Ureter (tissue), 1 donor: ENCODE measurements around the gene AJM1. TPM values are rescaled to one million over a fixed set of nuclear protein-coding genes. Genes with fewer than 3 reads are reported as not detected.

Experiments used
- DNase-seq: peaks from one replicate; pipeline ENCODE4 v3.0.0-alpha.2; 2020; ENCODE audit warnings: low spot score
- total RNA-seq: library from RNA; stranded (reverse); gene quantifications from one replicate; pipeline ENCODE4 v1.2.4, GENCODE V29; 2023
- donor health status: DM: yes; HTN: yes; CAD: no.

Gene AJM1
- total RNA-seq, 1 donor from 2014 or later = 4.8 TPM

DNA sequence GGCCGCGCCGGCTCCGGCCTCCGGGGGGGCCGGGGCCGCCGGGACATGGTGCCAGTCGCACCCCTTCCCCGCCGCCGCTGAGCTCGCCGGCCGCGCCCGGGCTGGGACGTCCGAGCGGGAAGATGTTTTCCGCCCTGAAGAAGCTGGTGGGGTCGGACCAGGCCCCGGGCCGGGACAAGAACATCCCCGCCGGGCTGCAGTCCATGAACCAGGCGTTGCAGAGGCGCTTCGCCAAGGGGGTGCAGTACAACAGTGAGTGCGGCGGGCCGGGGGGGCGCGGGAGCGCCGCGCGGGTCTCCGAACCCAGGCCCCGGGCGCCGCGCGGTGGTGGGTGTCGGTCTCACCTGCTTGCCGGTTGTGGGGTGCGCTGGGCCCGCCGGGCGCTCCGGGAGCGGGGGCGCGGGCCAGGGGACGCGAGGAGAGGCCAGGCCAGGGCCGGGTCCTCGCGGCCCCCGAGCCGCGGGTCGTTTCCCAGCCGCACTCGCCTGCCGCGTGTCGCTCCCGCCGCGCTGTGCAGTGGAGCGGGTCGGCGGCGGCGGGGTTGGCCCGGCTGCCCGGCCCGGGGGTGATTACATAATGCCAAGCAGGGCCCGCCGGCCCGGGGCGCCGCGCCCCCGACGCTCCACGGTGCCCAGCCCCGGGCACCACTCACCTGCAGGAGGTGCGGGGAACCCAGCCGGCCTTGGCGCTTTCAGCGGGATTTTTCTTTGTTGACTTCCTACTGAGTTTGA, 34.0 kb upstream of the AJM1 start:
- DNase-seq = no peak

DNA sequence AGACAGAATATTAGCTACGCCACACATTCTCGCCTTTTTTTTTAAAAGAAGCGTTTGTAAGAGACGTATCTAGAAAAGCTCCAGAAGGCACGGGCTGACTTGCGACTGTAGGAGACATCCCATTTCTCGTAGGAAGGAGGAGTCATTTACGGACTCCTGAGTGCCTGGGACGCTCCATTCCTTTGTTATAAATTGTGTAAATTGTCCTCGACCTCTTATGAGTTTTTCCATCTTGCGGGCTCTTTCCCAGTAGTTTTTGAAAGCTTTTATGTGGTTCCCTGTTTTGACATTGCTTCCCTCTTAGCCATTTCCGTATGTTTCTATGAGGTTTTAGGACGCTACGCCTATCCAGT, 33.5 kb upstream of the AJM1 start:
- DNase-seq = no peak

- no peak for DNase-seq
Observed at GRCh38 chr9:136814725-136815421, 27.4 kb upstream of the AJM1 start.

DNA sequence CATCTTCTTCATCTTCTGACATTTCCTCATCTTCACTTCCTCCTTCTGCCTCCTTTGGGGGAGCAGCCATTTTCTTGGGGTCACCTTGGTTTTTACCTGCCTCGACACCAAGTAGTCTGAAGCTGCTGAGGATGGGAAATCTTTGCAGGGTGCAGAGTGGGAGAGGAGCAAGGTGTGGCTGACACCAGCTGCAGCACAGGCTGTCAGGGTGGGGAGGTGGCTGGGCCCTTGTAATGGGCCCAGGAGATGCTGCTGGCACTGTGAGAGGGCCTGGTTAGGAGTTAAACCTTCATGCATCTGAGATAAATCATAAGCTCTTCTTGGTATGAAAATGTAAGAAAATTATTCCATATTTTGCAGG, 26.9 kb upstream of the AJM1 start:
- no peak for DNase-seq

DNA sequence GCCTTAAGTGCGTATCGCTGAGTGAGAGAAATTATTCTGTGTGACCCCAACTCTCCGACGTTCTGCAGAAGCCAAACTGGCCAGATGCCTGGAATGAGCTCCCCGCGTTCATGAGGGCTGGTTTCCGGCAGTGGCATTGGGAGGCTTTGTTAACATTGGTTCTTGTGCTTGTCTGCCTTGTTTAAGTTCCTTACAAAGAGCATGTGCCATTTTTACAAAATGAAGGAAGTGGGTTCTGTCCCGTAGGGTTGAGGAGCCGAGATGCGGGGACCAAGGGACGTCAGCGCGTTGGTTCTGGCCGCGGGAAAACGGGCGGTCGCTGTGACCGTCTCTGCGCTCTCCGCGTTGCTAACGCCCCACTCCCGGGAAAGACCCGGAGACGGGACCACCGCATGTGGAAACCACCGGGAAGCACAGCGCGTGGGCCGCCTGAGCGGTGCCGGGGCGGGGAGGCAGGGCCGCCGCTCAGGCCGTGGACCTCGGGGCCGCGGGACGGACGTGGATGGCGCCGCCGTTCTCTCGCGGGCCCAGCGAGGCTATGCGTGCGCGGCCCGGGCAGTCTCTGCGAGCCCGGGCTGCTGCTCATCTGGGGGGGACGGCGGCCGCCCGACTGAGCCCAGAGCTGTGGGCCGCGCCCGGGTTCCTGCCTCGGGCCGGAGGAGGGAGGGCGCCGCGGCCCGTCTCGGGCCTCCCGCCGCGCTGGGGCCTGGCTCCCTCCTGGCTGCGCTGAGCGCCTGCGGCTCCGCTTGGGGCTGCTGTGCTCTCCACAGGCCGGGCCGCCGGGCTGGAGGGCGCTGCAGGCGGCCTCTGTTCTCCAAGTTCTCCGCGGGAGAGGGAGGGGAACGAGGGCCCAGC, 21.1 kb upstream of the AJM1 start:
- DNase-seq = no peak

GRCh38 chr9:136821826-136822544, 20.3 kb upstream of the AJM1 start:
- DNase-seq = no peak

- DNase-seq = no peak
Observed at GRCh38 chr9:136823136-136824046, 18.9 kb upstream of the AJM1 start.

- no peak for DNase-seq
Observed at GRCh38 chr9:136824496-136825225, 17.6 kb upstream of the AJM1 start.

DNA sequence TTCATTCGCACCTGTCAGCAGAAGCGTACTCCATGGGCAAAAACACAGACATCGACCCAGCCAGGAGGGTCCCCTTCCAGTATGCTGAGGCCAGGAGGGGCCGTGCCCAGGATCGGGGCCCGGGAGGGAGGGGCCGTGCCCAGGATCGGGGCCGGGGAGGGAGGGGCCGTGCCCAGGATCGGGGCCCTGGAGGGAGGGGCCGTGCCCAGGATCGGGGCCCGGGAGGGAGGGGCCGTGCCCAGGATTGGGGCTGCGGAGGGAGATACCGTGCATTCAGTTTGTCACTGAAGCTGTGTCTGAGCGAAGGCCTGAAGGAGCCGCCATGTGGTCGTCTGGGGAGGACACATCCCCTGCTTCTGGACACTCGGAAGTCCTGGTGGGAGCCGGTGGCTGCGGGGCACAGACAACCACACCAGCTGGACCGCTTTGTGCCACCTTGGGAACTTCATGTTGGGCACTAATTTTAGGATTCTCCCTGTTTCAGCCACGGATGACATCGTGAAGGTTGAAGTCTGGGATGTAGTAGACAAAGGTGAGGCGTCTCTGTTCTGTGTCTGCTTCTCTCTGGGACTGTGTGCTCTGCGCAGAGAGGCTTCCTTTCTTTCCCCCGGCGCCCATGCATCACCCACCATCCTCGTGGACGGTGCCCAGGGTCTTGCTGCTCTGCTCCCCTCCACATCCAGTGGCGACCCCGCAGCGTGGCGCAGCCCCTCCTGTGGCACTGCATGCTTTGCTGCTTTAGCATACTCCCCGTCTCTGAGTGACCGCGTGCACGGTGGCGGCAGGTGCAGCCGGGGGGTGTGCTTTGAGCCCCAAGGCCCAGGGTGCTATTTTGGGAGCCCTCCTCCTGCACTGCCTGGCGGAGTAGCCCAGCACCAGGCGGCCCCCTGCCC, 16.7 kb upstream of the AJM1 start:
- no peak for DNase-seq

GRCh38 chr9:136826188-136826541, 16.1 kb upstream of the AJM1 start:
- no peak for DNase-seq

DNA sequence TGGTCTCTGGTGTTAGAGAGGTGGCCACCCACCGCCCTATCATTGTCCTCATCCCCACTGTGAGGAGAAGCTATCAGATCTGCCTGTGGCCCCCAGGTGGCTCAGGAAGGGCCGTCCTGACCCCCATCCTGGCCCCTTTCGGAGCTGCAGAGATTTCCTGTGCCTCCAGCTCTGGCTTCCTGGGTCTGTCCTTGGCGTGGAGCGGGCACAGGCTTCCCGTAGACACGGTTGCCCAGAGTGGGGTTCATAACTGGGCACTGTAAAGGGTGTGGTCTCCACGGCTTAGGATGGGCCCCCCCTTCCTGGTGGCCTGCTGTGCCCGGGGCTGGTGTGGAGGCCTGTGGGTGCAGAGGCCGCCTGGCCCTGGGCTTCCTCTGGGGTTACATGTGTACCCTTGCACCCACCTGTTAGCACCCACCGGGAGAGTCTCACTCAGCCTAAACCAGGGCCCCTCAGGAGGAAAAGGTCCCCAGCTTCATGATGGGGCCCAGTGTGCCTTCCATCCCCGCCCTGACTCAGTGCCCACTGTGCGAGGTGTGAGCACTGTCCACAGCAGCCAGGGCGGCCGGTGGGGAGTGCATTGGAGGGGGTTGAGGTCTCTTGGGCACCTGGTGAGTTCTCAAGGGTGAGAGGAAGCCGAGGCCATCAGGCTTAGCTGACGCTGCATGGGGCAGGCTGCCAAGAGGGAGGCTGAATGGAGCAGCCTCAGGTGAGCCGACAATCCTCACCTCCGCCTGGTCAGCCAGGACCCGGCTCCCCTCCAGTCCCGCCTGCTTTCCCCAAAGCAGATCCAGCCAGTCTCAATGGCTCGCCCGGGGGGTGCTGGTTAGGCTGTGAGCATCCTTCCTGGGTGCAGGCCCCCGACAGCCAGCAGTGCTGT, 15.3 kb upstream of the AJM1 start:
- no peak for DNase-seq

DNA sequence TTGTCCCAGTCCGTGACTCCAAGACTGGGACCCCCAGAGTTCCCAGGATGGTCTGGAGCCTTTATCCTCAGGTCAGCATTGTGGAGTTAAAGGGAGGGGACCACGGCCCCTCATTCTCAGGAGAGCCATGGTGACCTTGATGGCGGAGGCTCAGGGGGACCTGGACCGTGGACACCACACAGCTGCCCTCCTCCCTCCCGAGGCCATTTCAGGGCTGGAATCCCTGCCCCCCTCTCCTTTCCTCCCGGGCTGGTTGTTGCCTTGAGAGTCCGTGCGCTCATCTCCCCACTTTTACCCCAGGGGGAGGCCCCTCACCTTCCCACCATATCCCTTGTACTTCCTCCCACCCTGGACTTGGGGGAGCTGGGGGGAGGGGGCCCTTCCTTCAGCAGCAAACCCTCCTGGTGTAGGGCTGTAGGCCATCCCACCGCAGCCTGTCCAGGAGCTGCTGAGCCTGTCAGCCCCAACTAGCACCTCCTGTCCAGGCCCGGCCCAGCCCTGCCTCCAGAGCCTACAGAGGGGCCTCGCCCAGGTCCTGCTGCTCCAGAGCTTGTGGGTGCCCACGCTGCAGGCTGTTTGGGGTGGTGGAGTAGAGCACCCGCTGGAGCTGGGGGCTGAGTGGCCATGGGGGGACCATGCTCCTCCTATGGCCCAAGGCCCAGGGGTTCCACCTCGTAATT, 14.3 kb upstream of the AJM1 start:
- DNase-seq = no peak

DNA sequence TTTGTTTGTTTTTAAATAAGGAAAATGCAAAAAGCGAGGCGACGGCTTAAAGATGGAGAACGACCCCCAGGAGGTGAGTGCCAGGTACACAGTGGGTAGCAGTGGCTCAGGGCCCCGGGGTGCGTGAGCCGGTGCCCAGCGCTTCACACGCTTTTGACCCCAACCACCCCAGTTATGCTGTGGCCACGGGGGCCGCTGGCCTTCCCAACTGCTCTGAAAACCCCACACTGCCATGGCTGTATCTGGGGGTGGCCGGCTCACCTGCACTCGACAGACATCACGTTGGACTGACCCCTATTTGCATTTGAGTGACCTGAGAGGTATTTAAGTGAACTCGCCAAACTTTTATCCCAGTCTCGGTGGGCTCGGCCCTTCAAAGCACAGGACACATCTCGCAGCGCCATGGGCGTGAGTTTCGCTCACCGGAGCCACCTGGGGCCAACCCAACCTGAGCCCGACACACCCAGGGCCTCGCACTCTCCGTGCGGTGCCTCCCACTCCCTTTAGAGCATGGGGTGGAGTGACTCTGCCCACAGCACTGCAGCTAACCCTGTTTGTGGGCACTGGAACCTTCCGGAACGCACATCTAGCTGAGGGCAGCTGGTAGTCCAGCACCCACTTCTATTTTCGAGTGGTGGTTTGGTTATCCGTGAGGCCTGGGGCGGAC, 13.7 kb upstream of the AJM1 start:
- no peak for DNase-seq

- DNase-seq = no peak
Observed at GRCh38 chr9:136829412-136829811, 12.9 kb upstream of the AJM1 start.

DNA sequence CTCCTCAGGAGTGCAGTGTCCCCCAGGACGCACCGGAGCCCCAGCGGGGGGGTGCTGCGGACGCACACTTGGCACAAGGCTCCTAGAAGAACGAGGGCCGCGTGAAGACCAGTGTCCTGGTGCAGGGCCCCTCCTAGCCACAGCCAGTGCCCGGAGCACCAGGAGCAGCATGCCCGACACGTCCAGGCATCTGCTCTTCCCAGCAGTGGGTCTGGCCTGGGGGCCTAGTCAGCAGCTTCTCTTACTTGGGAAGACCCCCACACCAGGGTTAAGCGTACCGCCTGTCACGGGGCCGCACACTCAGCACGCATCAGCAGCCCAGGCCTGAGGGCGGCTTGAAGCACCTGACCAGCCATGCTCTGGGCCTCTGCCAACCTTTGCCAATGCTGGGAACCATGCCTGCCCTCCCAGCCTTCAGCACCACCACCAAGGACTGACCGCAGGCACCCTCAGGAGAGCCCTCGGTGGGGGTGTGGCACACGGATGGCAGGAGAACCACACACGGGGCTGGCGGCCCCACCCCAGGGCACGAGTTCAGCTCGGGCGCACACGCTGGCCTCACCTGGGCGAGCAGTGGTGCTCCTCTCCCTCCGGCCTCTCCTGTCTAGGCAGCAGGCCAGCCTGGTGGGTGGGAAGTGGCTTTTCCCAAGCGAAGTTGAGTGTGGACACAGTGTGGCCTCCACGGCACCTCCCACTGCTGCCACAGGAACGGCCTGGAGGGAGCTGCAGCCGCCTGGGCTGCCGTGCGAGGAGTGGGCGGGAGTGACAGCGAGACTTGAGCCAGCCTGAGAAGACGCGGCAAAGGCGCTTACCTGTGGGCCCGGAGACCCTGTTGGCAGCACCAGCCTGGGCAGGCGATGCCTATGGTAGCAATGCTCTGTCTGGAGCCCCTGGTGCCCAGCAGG, 12.0 kb upstream of the AJM1 start:
- no peak for DNase-seq
